Lower leg skin (tissue), 3 donors: ENCODE measurements around the gene VPS37B.

ENCODE experiments used
- CTCF ChIP-seq, 3 donors: fragments of 450-650 bp; IDR thresholded peaks; one replicate each; pipeline ENCODE4 v1.5.1; 2016; ENCODE audit warnings: antibody characterized with exemption in 3 of 3, mild to moderate bottlenecking in 3 of 3, moderate library complexity in 2 of 3
- POLR2A ChIP-seq, 2 donors: fragments of 450-650 bp; IDR thresholded peaks; one replicate each; pipeline ENCODE4 v1.6.1; 2016 to 2017; ENCODE audit warnings: antibody characterized with exemption in 2 of 2, mild to moderate bottlenecking in 1 of 2, moderate library complexity in 1 of 2

DNA sequence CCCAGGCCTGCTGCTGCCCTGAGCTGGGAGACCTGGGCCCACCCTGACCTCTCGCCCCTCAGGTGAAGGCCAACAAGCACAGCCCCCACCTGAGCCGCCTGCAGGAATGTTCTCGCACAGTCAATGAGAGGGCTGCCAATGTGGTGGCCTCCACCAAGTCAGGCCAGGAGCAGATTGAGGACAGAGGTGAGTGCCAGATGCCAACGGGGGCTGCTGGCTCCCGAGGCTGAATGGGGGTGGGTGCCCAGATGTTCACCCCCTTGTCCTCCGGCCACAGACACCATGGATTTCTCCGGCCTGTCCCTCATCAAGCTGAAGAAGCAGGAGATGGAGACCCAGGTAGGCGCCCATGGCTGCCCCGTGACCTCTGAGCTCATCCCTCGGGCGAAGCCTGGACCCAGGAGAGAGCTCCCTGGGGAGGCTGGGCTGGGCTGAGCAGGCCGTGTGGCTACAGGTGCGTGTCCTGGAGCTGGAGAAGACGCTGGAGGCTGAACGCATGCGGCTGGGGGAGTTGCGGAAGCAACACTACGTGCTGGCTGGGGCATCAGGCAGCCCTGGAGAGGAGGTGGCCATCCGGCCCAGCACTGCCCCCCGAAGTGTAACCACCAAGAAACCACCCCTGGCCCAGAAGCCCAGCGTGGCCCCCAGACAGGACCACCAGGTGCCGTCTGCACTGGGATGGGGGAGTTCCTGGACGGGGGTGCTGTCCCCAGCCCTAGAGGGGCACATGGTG lies 34.9 kb downstream of the VPS37B start:
- TF ChIP-seq CTCF (IDR thresholded peaks at IDR 0.05) (no peak), POLR2A (IDR thresholded peaks at IDR 0.05) (no peak)
